Erythroblast (primary cell): Measurements from ENCODE around the gene PPP1R1B.

Experiments
- GATA1 ChIP-seq: IDR thresholded peaks from 2 replicates; pipeline ENCODE4 v1.6.1; 2011; ENCODE audit warnings: low read depth, mild to moderate bottlenecking, control low read depth, low read length, moderate library complexity
- POLR2A ChIP-seq: IDR thresholded peaks from 2 replicates; pipeline ENCODE4 v1.6.1; 2011; ENCODE audit warnings: mild to moderate bottlenecking, low read length

- no peak for TF ChIP-seq POLR2A
- TF ChIP-seq GATA1, result no peak
Measured at GRCh38 chr17:39673335-39674081, 46.8 kb downstream of the PPP1R1B start.
